ENCODE data around the gene ALDH2.

DNA sequence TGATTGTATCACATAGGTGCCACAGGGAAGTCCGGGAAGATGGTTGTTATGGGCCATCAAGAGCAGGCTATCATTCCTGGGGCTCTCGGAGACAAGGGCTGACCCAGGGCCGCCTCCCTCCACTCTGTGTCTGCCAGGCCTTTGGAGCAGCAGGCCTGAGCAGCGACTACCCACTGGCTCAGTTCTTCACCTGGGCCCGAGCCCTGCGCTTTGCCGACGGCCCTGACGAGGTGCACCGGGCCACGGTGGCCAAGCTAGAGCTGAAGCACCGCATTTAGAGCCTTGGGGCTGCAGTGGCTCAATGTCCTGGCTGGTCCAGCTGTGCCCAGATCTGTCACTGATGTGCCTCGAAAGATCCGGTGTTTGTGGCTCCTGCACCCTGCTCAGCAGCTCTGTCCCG lies 10.5 kb upstream of the ALDH2 start:
- TF ChIP-seq, protein P1, sequence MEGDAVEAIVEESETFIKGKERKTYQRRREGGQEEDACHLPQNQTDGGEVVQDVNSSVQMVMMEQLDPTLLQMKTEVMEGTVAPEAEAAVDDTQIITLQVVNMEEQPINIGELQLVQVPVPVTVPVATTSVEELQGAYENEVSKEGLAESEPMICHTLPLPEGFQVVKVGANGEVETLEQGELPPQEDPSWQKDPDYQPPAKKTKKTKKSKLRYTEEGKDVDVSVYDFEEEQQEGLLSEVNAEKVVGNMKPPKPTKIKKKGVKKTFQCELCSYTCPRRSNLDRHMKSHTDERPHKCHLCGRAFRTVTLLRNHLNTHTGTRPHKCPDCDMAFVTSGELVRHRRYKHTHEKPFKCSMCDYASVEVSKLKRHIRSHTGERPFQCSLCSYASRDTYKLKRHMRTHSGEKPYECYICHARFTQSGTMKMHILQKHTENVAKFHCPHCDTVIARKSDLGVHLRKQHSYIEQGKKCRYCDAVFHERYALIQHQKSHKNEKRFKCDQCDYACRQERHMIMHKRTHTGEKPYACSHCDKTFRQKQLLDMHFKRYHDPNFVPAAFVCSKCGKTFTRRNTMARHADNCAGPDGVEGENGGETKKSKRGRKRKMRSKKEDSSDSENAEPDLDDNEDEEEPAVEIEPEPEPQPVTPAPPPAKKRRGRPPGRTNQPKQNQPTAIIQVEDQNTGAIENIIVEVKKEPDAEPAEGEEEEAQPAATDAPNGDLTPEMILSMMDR (IDR thresholded peaks at IDR 0.05) = no peak
- TF ChIP-seq POLR2A (IDR thresholded peaks at IDR 0.05) = no peak

Measured in adrenal gland (tissue), 5 donors.